Measurements from ENCODE around the gene RGN.
"Not testable (repeated sequence)": the region's sequence is repeated elsewhere in the genome, so short reads cannot be mapped to it uniquely, and the experiment has no call there.

Gene RGN

DNA sequence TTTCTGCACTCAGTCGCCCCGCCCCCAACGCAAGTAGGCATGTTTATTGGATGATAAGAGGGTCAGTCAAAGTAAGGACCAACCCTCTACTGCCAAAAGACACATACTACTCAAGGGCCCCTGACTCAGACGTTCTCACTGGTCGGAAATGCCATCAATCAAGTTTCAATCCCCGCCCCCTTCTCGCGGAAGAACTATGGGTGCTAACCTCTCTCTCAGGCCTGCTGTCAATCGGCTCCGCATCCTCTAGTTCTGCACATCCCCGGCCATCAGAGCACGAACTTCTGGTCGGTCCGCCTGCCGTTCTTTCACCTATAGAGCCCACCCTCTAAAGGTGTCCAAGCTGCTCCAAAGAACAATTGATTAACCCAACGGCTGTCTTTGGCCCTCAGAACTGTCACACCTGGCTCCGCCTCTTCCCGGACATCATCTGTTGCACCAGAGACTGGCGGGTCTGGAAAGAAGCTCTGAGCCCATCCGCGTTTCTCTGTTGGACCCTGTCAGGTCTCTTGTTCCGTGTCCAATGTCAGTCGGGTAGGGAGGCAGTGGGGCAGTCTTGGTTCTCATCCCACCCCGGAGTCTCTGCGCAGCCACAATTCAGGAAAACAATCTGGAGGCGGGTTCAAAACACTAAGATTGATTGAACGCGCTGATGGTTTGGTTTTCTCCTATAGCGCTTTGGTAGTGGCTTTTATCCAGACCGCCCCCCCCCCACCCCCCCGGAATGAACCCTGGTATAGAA lies 51.1 kb downstream of the RGN start:
- DNase-seq (ENCODE audit: low spot score): peak; percentile 88
- TF ChIP-seq, protein P1, sequence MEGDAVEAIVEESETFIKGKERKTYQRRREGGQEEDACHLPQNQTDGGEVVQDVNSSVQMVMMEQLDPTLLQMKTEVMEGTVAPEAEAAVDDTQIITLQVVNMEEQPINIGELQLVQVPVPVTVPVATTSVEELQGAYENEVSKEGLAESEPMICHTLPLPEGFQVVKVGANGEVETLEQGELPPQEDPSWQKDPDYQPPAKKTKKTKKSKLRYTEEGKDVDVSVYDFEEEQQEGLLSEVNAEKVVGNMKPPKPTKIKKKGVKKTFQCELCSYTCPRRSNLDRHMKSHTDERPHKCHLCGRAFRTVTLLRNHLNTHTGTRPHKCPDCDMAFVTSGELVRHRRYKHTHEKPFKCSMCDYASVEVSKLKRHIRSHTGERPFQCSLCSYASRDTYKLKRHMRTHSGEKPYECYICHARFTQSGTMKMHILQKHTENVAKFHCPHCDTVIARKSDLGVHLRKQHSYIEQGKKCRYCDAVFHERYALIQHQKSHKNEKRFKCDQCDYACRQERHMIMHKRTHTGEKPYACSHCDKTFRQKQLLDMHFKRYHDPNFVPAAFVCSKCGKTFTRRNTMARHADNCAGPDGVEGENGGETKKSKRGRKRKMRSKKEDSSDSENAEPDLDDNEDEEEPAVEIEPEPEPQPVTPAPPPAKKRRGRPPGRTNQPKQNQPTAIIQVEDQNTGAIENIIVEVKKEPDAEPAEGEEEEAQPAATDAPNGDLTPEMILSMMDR (IDR thresholded peaks at IDR 0.05; ENCODE audit: extremely low read depth, missing control alignments): no peak

DNA sequence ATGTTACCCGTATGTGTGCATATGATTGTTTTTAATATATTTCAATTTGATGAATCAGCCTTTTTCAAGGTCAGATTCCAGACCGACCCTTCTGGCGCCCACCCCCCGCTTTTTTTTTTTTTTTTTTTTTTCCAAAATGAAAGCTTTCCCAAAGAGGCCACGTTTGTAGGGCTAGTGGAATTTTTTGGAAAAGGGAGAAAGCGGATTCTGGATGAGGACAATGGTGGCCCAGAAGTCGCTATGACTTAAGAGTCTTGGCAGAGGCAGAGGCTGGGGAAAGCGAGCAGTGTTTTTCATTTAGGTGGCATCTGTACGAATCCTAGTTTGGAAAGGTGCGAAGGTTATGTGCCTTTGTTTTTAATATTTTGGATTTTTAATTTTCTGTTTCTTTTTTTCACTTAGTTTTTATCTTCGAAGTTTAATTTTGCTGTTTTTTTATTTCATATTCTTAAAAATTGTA lies 51.7 kb downstream of the RGN start:
- no peak for DNase-seq (ENCODE audit: low spot score)
- TF ChIP-seq, protein P1 (IDR thresholded peaks at IDR 0.05; ENCODE audit: extremely low read depth, missing control alignments): no peak

DNA sequence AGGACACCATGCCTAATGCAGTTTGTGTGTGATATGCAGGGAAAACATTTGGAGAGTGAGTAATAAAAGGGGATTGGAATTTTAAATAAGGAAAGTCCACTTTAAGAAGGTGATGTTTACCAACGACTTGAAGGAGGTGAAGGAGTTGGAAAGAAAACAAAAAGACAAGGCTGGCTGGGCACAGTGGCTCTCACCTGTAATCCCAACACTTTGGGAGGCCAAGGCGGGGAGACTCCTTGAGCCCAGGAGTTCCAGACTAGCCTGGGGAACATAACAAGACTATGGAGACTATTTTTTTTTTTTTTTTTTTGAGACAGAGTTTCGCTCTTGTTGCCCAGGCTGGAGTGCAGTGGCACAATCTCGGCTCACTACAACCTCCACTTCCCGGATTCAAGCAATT lies 55.2 kb downstream of the RGN start:
- DNase-seq (ENCODE audit: low spot score): no peak
- TF ChIP-seq, protein P1 (IDR thresholded peaks at IDR 0.05; ENCODE audit: extremely low read depth, missing control alignments): no peak

DNA sequence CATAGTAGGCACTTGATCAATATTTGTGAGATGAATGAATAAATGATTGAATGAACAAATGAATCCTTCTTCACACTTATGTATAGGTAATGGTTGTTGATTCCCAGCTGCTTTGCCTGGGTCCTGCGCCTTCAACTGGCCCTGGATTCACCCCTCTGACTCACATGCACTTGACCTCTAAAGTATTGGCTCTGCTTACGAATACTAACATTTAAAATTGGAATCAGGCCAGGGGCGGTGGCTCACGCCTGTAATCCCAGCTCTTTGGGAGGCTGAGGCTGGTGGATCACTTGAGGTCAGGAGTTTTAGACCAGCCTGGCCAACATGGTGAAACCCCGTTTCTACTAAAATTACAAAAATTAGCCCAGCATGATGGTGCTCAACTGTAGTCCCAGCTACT lies 57.4 kb downstream of the RGN start:
- DNase-seq (ENCODE audit: low spot score): not testable (repeated sequence)

DNA sequence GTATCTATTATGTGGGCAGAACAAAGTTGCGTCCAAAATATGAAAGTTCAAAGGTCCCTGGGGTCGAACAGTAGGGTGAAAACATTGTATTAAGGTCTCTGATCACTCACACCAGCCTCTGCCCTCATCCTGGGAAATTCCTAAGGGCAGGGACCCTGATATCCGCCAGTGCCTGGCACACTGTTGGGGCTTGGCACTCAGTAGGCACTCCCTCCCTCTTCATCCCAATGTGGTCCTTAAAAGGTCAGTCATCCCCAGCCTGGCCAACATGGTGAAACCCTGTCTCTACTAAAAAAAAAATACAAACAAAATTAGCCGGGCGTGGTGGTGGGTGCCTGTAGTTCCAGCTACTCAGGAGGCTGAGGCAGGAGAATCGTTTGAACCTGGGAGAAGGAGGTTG lies 59.9 kb downstream of the RGN start:
- TF ChIP-seq, protein P1 (IDR thresholded peaks at IDR 0.05; ENCODE audit: extremely low read depth, missing control alignments): no peak
- DNase-seq (ENCODE audit: low spot score): no peak

All from GM20000 (cell line).